Globus pallidus (tissue), 1 donor: ENCODE data around the gene ERBB4.

Experiments
- DNase-seq: peaks from one replicate; pipeline ENCODE4 v3.0.0-alpha.2; 2015; ENCODE audit warnings: low spot score

Gene ERBB4

GRCh38 chr2:211331736-211332135, 1206.9 kb downstream of the ERBB4 start:
- DNase-seq = no peak

GRCh38 chr2:211329882-211330281, 1208.7 kb downstream of the ERBB4 start:
- DNase-seq = no peak

- no peak for DNase-seq
These were observed 1209.2 kb downstream of the ERBB4 start for GRCh38 chr2:211329421-211329820.

GRCh38 chr2:211328126-211328525, 1210.5 kb downstream of the ERBB4 start:
- DNase-seq = no peak
